K562 (cell line): ENCODE measurements around the gene PFKFB2. TPM values are rescaled to one million over a fixed set of nuclear protein-coding genes. Genes with fewer than 3 reads are reported as not detected.

Experiments
- ARID1B ChIP-seq: fragments of 450-650 bp; IDR thresholded peaks from 2 replicates; pipeline ENCODE4 v1.6.1; 2016; ENCODE audit warnings: antibody characterized with exemption, mild to moderate bottlenecking, inconsistent platforms
- CBX2 ChIP-seq: fragments of 200-600 bp; sonication (generic); IDR thresholded peaks from one replicate; pipeline ENCODE4 v1.6.1; 2012; ENCODE audit warnings: mild to moderate bottlenecking, low read length, inconsistent platforms; ENCODE audit not compliant: insufficient read depth, poor library complexity, severe bottlenecking
- CHD4 ChIP-seq: fragments of 200-600 bp; sonication (generic); IDR thresholded peaks from 3 replicates; pipeline ENCODE4 v1.6.1; 2012; ENCODE audit warnings: low read depth, mild to moderate bottlenecking, mixed read lengths, low read length, inconsistent platforms; ENCODE audit not compliant: insufficient read depth, insufficient replicate concordance, poor library complexity, severe bottlenecking
- MTA1 ChIP-seq: fragments of 450-650 bp; IDR thresholded peaks from 2 replicates; pipeline ENCODE4 v1.6.1; 2017; ENCODE audit warnings: borderline replicate concordance
- NFYB ChIP-seq: IDR thresholded peaks from 2 replicates; pipeline ENCODE4 v1.6.1; 2011; ENCODE audit warnings: mild to moderate bottlenecking, moderate library complexity; ENCODE audit not compliant: insufficient read length; ENCODE audit errors: extremely low read depth
- NR2C1 ChIP-seq, 2 experiments: fragments of 450-650 bp; IDR thresholded peaks; 2 replicates each; pipeline ENCODE4 v1.6.1; 2017; ENCODE audit warnings: mild to moderate bottlenecking in 2 of 2, antibody characterized with exemption in 1 of 2, inconsistent platforms in 1 of 2, missing compliant biosample characterization in 1 of 2, missing genetic modification characterization in 1 of 2
- NR3C1 ChIP-seq: sonication (generic); formaldehyde crosslinking; IDR thresholded peaks from 2 replicates; pipeline ENCODE4 v1.8.1; 2022; ENCODE audit warnings: missing genetic modification reagents
- SMARCB1 ChIP-seq: IDR thresholded peaks from 2 replicates; pipeline ENCODE4 v1.6.1; 2011; ENCODE audit warnings: improper control_type of control experiment, low read depth; ENCODE audit not compliant: insufficient read length
- SREBF1 ChIP-seq: fragments of 150-350 bp; IDR thresholded peaks from 2 replicates; pipeline ENCODE4 v1.6.1; 2014; ENCODE audit warnings: antibody characterized with exemption, low read depth, low read length, borderline replicate concordance
- SRSF9 ChIP-seq: fragments of 200-400 bp; formaldehyde crosslinking; IDR thresholded peaks from 2 replicates; pipeline ENCODE4 v1.6.1; 2017; ENCODE audit warnings: low read depth, low read length, borderline replicate concordance
- ZBTB1 ChIP-seq: sonication (generic); formaldehyde crosslinking; IDR thresholded peaks from 2 replicates; pipeline ENCODE4 v1.8.1; 2023; ENCODE audit warnings: missing genetic modification reagents, low read depth, mild to moderate bottlenecking, borderline replicate concordance
- ZC3H8 ChIP-seq: fragments of 450-650 bp; IDR thresholded peaks from 2 replicates; pipeline ENCODE4 v1.6.1; 2017
- ZNF133 ChIP-seq: fragments of 250-450 bp; sonication (Bioruptor Pico); IDR thresholded peaks from 2 replicates; pipeline ENCODE4 v1.4.0; 2020; ENCODE audit warnings: mild to moderate bottlenecking
- ZNF316 ChIP-seq: fragments of 450-650 bp; IDR thresholded peaks from 2 replicates; pipeline ENCODE4 v1.6.1; 2016
- polyA plus RNA-seq, 8 experiments: library from polyadenylated mRNA; depleted of rRNA in 4 of 8; stranded (reverse) in 5 of 8; unstranded in 3 of 8; fragments of >200 nt; fragmentation: Nextera tagmentation in 2 of 8; fragmentation: Illumina TruSeq in 1 of 8; extraction: Ambion mirVana in 2 of 8; extraction: Trizol in 1 of 8; gene quantifications; 2 replicates each; pipeline versions ENCODE4 v1.2.1 to v1.2.3, GENCODE V29; 2011 to 2014; ENCODE audit warnings: inconsistent platforms in 1 of 8, missing spikeins in 1 of 8
- total RNA-seq, 7 experiments: library from RNA; depleted of rRNA in 6 of 7; stranded (reverse); fragments of >200 nt in 6 of 7; fragmentation: Illumina TruSeq in 2 of 7; extraction: Trizol in 2 of 7; gene quantifications; 2 replicates each; pipeline versions ENCODE4 v1.2.1 to v1.2.3, GENCODE V29; 2011 to 2021; ENCODE audit warnings: low replicate concordance in 1 of 7
- TF ChIP-seq, protein P1 (sequence below): sonication (generic); formaldehyde crosslinking; IDR thresholded peaks from 2 replicates; pipeline ENCODE4 v1.8.0; 2022; ENCODE audit warnings: mild to moderate bottlenecking, missing genetic modification reagents
- TF ChIP-seq, protein P2 (sequence below): fragments of 200-800 bp; sonication (Bioruptor generic); IDR thresholded peaks from 2 replicates; pipeline ENCODE4 v1.6.1; 2017; ENCODE audit warnings: missing genetic modification characterization, missing compliant biosample characterization
- TF ChIP-seq, protein P3 (sequence below): fragments of 450-650 bp; IDR thresholded peaks from 2 replicates; pipeline ENCODE4 v1.6.1; 2017; ENCODE audit warnings: antibody characterized with exemption, mild to moderate bottlenecking

The PFKFB2 gene
- total and polyA plus RNA-seq, 9 of the 15 experiments (the other 6 are each of a cell fraction or from before 2014, with no cell fraction given) = 6.9 to 26.0 (median 16.4) TPM

DNA sequence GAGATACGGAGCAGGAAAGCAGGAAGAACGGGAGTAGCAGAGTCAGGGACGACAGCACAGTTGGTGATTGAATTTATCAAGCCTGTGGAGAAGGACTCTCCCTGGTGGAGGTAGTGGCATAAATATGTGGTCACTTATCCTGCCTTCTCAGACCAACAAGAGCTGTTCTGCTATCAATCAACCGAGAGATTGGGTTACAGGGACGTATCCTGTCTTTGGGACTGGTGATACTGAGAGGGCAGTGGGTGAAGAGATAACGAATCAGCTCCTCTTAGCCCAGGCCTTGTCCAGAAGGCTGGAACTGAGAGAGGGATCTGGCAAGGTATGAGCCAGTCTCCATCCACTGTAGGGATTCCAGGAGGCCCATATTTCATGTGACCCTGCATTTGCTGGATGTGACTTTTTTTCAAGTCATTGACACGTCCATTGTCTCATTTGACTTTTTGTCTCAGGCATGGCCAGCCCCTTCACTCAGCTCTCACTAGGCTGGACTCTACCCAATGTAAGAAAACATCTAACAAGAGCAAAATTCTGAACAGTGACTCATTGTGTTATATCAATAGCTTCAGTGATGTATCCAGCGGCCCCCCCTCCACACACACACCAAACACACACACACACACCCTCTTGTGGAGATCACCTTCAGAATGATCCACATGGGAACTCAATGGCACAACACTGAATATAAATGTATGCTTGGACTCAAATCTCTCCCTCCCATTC lies 31.8 kb upstream of the PFKFB2 start (continued):
- TF ChIP-seq SRSF9 (no peak), NR2C1 (IDR thresholded peaks at IDR 0.05) (no peak; the same call in none of the 2 replicates), NR2C1 (tag; IDR thresholded peaks at IDR 0.05) (peak; percentile 51; the same call in 1 of the 2 replicates), ZNF316 (no peak), ARID1B (peak; percentile 97), SMARCB1 (peak; percentile 94), SREBF1 (no peak), ZBTB1 (CRISPR knock-in tag) (no peak), MTA1 (peak; percentile 73), NFYB (peak; percentile 2), CHD4 (no peak), CBX2 (no peak), ZC3H8 (no peak), ZNF133 (CRISPR knock-in tag) (no peak), NR3C1 (CRISPR knock-in tag) (no peak)
- TF ChIP-seq, protein P1, sequence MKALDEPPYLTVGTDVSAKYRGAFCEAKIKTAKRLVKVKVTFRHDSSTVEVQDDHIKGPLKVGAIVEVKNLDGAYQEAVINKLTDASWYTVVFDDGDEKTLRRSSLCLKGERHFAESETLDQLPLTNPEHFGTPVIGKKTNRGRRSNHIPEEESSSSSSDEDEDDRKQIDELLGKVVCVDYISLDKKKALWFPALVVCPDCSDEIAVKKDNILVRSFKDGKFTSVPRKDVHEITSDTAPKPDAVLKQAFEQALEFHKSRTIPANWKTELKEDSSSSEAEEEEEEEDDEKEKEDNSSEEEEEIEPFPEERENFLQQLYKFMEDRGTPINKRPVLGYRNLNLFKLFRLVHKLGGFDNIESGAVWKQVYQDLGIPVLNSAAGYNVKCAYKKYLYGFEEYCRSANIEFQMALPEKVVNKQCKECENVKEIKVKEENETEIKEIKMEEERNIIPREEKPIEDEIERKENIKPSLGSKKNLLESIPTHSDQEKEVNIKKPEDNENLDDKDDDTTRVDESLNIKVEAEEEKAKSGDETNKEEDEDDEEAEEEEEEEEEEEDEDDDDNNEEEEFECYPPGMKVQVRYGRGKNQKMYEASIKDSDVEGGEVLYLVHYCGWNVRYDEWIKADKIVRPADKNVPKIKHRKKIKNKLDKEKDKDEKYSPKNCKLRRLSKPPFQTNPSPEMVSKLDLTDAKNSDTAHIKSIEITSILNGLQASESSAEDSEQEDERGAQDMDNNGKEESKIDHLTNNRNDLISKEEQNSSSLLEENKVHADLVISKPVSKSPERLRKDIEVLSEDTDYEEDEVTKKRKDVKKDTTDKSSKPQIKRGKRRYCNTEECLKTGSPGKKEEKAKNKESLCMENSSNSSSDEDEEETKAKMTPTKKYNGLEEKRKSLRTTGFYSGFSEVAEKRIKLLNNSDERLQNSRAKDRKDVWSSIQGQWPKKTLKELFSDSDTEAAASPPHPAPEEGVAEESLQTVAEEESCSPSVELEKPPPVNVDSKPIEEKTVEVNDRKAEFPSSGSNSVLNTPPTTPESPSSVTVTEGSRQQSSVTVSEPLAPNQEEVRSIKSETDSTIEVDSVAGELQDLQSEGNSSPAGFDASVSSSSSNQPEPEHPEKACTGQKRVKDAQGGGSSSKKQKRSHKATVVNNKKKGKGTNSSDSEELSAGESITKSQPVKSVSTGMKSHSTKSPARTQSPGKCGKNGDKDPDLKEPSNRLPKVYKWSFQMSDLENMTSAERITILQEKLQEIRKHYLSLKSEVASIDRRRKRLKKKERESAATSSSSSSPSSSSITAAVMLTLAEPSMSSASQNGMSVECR (CRISPR knock-in tag) = no peak
- TF ChIP-seq, protein P2, sequence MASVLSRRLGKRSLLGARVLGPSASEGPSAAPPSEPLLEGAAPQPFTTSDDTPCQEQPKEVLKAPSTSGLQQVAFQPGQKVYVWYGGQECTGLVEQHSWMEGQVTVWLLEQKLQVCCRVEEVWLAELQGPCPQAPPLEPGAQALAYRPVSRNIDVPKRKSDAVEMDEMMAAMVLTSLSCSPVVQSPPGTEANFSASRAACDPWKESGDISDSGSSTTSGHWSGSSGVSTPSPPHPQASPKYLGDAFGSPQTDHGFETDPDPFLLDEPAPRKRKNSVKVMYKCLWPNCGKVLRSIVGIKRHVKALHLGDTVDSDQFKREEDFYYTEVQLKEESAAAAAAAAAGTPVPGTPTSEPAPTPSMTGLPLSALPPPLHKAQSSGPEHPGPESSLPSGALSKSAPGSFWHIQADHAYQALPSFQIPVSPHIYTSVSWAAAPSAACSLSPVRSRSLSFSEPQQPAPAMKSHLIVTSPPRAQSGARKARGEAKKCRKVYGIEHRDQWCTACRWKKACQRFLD = peak; percentile 68; the same call in 1 of the 2 replicates
- TF ChIP-seq, protein P3, sequence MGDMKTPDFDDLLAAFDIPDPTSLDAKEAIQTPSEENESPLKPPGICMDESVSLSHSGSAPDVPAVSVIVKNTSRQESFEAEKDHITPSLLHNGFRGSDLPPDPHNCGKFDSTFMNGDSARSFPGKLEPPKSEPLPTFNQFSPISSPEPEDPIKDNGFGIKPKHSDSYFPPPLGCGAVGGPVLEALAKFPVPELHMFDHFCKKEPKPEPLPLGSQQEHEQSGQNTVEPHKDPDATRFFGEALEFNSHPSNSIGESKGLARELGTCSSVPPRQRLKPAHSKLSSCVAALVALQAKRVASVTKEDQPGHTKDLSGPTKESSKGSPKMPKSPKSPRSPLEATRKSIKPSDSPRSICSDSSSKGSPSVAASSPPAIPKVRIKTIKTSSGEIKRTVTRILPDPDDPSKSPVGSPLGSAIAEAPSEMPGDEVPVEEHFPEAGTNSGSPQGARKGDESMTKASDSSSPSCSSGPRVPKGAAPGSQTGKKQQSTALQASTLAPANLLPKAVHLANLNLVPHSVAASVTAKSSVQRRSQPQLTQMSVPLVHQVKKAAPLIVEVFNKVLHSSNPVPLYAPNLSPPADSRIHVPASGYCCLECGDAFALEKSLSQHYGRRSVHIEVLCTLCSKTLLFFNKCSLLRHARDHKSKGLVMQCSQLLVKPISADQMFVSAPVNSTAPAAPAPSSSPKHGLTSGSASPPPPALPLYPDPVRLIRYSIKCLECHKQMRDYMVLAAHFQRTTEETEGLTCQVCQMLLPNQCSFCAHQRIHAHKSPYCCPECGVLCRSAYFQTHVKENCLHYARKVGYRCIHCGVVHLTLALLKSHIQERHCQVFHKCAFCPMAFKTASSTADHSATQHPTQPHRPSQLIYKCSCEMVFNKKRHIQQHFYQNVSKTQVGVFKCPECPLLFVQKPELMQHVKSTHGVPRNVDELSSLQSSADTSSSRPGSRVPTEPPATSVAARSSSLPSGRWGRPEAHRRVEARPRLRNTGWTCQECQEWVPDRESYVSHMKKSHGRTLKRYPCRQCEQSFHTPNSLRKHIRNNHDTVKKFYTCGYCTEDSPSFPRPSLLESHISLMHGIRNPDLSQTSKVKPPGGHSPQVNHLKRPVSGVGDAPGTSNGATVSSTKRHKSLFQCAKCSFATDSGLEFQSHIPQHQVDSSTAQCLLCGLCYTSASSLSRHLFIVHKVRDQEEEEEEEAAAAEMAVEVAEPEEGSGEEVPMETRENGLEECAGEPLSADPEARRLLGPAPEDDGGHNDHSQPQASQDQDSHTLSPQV = peak; percentile 94
